Fibroblast of skin of left biceps (primary cell): ENCODE measurements around the gene ACVR2B.

Experiments used
- DNase-seq, 2 experiments: peaks; one replicate each; pipeline ENCODE4 v3.0.0-alpha.2; 2013; ENCODE audit warnings: low read depth in 2 of 2

Gene ACVR2B

DNA sequence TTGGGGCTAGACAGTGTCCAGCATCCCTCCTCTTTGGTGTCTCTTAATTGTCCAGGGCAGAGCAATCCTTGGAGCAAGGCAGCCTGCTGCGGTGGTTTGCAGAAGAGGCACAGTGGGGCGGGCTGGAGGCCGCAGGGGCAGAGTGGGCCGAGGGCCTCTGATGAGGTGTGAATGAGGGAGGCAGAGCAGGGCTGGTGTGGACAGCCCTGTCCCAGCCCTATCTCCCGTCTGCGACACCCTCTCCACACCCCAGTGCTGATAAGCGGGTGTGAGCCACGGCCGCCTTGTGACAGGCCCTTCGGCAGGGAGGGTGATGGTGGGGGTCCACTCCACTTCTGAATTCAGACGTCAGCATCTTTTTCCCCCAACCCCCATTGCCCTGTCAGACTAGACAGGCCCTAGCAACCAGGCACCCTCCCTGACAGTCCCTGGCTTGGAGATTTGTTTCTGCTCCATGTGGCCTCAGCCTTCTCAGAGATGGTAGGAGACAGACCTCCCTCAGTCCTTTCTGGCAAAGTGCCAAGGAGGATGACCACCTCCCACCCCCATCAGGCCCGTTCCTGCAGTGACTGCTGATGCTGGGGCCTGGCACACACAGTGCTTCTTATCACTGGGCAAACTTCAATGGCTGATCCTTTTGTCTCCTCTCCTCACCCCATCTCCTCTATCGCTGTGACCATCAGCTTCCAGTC, 79.7 kb downstream of the ACVR2B start:
- DNase-seq, result no peak

DNA sequence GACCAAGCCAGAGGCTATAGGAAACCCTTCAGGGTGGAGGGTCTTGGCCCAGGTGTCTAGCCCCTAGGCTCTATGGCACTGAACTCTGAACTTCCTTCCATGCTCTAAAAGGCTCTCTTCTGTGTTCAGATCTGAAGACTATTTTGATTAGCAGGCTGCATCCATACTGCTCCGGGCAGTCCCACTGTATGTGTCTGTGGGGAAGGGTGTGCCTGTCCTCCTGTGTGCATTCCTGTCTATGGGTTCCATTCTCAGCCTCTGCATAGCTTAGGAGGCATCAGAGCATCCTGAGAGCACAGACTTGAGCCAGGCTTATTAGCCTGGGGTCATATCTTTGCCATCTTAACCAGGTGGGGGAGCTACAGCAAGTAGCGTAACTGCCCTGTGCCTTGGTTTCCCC, 80.5 kb downstream of the ACVR2B start:
- DNase-seq, result no peak

GRCh38 chr3:38534604-38535003, 80.9 kb downstream of the ACVR2B start:
- DNase-seq, result no peak

- DNase-seq, result no peak
Measured at GRCh38 chr3:38536671-38537070, 83.0 kb downstream of the ACVR2B start.

GRCh38 chr3:38538773-38539353, 85.2 kb downstream of the ACVR2B start:
- no peak for DNase-seq

DNA sequence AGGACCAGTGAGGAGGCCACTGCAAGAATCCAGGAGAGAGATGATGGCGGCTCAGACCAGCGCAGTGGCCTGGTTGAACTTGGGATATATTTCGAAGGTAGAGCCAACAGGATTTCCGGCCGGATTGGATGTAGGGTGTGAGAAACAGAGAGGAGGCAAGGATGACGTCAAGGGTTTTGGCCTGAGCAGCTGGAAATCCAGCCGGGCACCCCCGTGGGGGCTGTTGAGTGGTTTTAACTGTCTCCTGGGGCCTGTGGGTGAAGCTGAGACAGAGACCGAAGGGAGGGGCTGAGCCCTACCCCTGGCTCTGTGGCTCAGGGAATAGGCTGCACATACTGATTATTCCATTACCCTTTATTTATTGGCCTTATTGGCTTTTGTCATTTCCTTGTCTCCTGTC, 88.1 kb downstream of the ACVR2B start:
- DNase-seq, result no peak
